ENCODE results near the gene HNMT.

The HNMT gene

GRCh38 chr2:138012082-138012481 lies 47.8 kb downstream of the HNMT start:
- ATAC-seq = no peak
- TF ChIP-seq ZNF8 (CRISPR knock-in tag; IDR thresholded peaks at IDR 0.05) (no peak), SNAI2 (CRISPR knock-in tag; IDR thresholded peaks at IDR 0.05) (no peak), TCF4 (CRISPR knock-in tag; IDR thresholded peaks at IDR 0.05; ENCODE audit: borderline replicate concordance) (no peak), OSR1 (CRISPR knock-in tag; IDR thresholded peaks at IDR 0.05) (no peak), BACH2 (CRISPR knock-in tag; IDR thresholded peaks at IDR 0.05; ENCODE audit: borderline replicate concordance) (no peak), TOX (CRISPR knock-in tag; IDR thresholded peaks at IDR 0.05; ENCODE audit: borderline replicate concordance) (no peak), PPARA (CRISPR knock-in tag; IDR thresholded peaks at IDR 0.05; ENCODE audit: borderline replicate concordance) (no peak), RARB (CRISPR knock-in tag; IDR thresholded peaks at IDR 0.05) (no peak), ZNF70 (CRISPR knock-in tag; IDR thresholded peaks at IDR 0.05) (no peak), ZC3H10 (CRISPR knock-in tag; IDR thresholded peaks at IDR 0.05) (no peak), ZFP30 (CRISPR knock-in tag; IDR thresholded peaks at IDR 0.05) (no peak), ISL1 (CRISPR knock-in tag; IDR thresholded peaks at IDR 0.05) (no peak), ZNF565 (CRISPR knock-in tag; conservative IDR thresholded peaks at IDR 0.05; ENCODE audit: low read depth) (no peak), CSDC2 (CRISPR knock-in tag; IDR thresholded peaks at IDR 0.05) (no peak), ZFP3 (CRISPR knock-in tag; IDR thresholded peaks at IDR 0.05) (no peak)
- TF ChIP-seq, protein P1, sequence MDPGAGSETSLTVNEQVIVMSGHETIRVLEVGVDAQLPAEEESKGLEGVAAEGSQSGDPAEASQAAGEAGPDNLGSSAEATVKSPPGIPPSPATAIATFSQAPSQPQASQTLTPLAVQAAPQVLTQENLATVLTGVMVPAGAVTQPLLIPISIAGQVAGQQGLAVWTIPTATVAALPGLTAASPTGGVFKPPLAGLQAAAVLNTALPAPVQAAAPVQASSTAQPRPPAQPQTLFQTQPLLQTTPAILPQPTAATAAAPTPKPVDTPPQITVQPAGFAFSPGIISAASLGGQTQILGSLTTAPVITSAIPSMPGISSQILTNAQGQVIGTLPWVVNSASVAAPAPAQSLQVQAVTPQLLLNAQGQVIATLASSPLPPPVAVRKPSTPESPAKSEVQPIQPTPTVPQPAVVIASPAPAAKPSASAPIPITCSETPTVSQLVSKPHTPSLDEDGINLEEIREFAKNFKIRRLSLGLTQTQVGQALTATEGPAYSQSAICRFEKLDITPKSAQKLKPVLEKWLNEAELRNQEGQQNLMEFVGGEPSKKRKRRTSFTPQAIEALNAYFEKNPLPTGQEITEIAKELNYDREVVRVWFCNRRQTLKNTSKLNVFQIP (CRISPR knock-in tag; IDR thresholded peaks at IDR 0.05; ENCODE audit: borderline replicate concordance, low read depth) = no peak
- TF ChIP-seq, protein P2, sequence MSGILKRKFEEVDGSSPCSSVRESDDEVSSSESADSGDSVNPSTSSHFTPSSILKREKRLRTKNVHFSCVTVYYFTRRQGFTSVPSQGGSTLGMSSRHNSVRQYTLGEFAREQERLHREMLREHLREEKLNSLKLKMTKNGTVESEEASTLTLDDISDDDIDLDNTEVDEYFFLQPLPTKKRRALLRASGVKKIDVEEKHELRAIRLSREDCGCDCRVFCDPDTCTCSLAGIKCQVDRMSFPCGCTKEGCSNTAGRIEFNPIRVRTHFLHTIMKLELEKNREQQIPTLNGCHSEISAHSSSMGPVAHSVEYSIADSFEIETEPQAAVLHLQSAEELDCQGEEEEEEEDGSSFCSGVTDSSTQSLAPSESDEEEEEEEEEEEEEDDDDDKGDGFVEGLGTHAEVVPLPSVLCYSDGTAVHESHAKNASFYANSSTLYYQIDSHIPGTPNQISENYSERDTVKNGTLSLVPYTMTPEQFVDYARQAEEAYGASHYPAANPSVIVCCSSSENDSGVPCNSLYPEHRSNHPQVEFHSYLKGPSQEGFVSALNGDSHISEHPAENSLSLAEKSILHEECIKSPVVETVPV (CRISPR knock-in tag; IDR thresholded peaks at IDR 0.05) = no peak
- TF ChIP-seq, protein P3, sequence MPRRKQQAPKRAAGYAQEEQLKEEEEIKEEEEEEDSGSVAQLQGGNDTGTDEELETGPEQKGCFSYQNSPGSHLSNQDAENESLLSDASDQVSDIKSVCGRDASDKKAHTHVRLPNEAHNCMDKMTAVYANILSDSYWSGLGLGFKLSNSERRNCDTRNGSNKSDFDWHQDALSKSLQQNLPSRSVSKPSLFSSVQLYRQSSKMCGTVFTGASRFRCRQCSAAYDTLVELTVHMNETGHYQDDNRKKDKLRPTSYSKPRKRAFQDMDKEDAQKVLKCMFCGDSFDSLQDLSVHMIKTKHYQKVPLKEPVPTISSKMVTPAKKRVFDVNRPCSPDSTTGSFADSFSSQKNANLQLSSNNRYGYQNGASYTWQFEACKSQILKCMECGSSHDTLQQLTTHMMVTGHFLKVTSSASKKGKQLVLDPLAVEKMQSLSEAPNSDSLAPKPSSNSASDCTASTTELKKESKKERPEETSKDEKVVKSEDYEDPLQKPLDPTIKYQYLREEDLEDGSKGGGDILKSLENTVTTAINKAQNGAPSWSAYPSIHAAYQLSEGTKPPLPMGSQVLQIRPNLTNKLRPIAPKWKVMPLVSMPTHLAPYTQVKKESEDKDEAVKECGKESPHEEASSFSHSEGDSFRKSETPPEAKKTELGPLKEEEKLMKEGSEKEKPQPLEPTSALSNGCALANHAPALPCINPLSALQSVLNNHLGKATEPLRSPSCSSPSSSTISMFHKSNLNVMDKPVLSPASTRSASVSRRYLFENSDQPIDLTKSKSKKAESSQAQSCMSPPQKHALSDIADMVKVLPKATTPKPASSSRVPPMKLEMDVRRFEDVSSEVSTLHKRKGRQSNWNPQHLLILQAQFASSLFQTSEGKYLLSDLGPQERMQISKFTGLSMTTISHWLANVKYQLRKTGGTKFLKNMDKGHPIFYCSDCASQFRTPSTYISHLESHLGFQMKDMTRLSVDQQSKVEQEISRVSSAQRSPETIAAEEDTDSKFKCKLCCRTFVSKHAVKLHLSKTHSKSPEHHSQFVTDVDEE (CRISPR knock-in tag; IDR thresholded peaks at IDR 0.05) = no peak
- TF ChIP-seq, protein P4, sequence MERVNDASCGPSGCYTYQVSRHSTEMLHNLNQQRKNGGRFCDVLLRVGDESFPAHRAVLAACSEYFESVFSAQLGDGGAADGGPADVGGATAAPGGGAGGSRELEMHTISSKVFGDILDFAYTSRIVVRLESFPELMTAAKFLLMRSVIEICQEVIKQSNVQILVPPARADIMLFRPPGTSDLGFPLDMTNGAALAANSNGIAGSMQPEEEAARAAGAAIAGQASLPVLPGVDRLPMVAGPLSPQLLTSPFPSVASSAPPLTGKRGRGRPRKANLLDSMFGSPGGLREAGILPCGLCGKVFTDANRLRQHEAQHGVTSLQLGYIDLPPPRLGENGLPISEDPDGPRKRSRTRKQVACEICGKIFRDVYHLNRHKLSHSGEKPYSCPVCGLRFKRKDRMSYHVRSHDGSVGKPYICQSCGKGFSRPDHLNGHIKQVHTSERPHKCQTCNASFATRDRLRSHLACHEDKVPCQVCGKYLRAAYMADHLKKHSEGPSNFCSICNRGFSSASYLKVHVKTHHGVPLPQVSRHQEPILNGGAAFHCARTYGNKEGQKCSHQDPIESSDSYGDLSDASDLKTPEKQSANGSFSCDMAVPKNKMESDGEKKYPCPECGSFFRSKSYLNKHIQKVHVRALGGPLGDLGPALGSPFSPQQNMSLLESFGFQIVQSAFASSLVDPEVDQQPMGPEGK (CRISPR knock-in tag; IDR thresholded peaks at IDR 0.05; ENCODE audit: borderline replicate concordance) = no peak

DNA sequence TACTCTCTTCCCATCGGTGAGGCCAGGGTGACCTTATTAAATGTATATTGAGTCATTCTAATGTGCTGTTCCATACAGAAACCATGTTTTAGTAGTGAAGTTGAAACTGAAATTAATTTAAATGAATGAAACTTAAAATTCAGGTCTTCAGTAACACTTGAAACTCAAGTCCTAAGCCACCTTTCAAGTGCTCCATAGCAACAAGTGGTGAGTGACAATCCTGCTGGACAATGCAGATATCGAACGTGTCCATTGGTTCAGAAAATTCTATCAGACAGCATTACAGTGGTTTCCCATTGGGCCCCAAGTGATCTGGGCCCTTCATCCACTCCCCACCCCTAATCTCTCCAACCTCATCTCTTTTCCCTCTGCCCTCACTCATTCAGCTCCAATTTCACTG lies 48.7 kb downstream of the HNMT start:
- TF ChIP-seq ZNF8 (CRISPR knock-in tag; IDR thresholded peaks at IDR 0.05) (no peak), ZNF565 (CRISPR knock-in tag; conservative IDR thresholded peaks at IDR 0.05; ENCODE audit: low read depth) (no peak), ARNTL (CRISPR knock-in tag; IDR thresholded peaks at IDR 0.05; ENCODE audit: borderline replicate concordance, low read depth) (no peak), TCF4 (CRISPR knock-in tag; IDR thresholded peaks at IDR 0.05; ENCODE audit: borderline replicate concordance) (no peak), OSR1 (CRISPR knock-in tag; IDR thresholded peaks at IDR 0.05) (no peak), ZFP30 (CRISPR knock-in tag; IDR thresholded peaks at IDR 0.05) (no peak), GLIS3 (CRISPR knock-in tag; IDR thresholded peaks at IDR 0.05) (no peak), TOX (CRISPR knock-in tag; IDR thresholded peaks at IDR 0.05; ENCODE audit: borderline replicate concordance) (no peak), CSDC2 (CRISPR knock-in tag; IDR thresholded peaks at IDR 0.05) (no peak), ISL1 (CRISPR knock-in tag; IDR thresholded peaks at IDR 0.05) (no peak), RARB (CRISPR knock-in tag; IDR thresholded peaks at IDR 0.05) (no peak)
- TF ChIP-seq, protein P3 (CRISPR knock-in tag; IDR thresholded peaks at IDR 0.05) = no peak
- TF ChIP-seq, protein P4 (CRISPR knock-in tag; IDR thresholded peaks at IDR 0.05; ENCODE audit: borderline replicate concordance) = no peak
- ATAC-seq = no peak

Measured in SK-N-SH treated with all-trans-retinoic acid at 6 μM for 48 hours (cell line).